Measurements from ENCODE around the gene TANC2.

TANC2 gene

GRCh38 chr17:62929320-62929719 lies 36.7 kb upstream of the TANC2 start:
- TF ChIP-seq ZNF585B (tag by site-specific recombination; IDR thresholded peaks at IDR 0.05): peak; percentile 20; the same call in 1 of the 2 replicates
- no peak for TF ChIP-seq ZNF544 (tag by site-specific recombination; IDR thresholded peaks at IDR 0.05)
- Histone ChIP-seq H3K36me3 (ENCODE audit: control insufficient read depth in 2 of 2, insufficient read depth in 1 of 2, low read length in 2 of 2) (no peaks in the 10 kb centered on the region), H3K9me3 (ENCODE audit: control insufficient read depth, insufficient read depth, low read depth, low read length) (no peaks in the 10 kb centered on the region), H3K4me3 (ENCODE audit: low read depth, low read length) (no peak overlapping the region), H3K4me1 (ENCODE audit: control insufficient read depth, insufficient read depth, low read length) (no peaks in the 10 kb centered on the region), H3K27ac (ENCODE audit: extremely low read depth, low read depth, low read length) (no peak overlapping the region)
- ChIA-PET CTCF (no interaction called here), POLR2A (no interaction called here)

GRCh38 chr17:62931101-62931500 lies 34.9 kb upstream of the TANC2 start:
- POLR2A ChIA-PET: no interaction called here
- no peaks in the 10 kb centered on the region for H3K4me1 ChIP-seq (ENCODE audit: control insufficient read depth, insufficient read depth, low read length)
- H3K36me3 ChIP-seq (ENCODE audit: control insufficient read depth in 2 of 2, insufficient read depth in 1 of 2, low read length in 2 of 2): no peaks in the 10 kb centered on the region
- no peak overlapping the region for H3K27ac ChIP-seq (ENCODE audit: extremely low read depth, low read depth, low read length)
- no peak overlapping the region for H3K4me3 ChIP-seq (ENCODE audit: low read depth, low read length)
- no peak for TF ChIP-seq ZNF777 (tag by site-specific recombination; IDR thresholded peaks at IDR 0.05; ENCODE audit: borderline replicate concordance)
- no peak for TF ChIP-seq ZNF558 (tag by site-specific recombination; IDR thresholded peaks at IDR 0.05)
- TF ChIP-seq ZNF510 (tag by site-specific recombination; IDR thresholded peaks at IDR 0.05; ENCODE audit: insufficient replicate concordance): no peak
- no peak for TF ChIP-seq ZNF560 (tag by site-specific recombination; IDR thresholded peaks at IDR 0.05; ENCODE audit: borderline replicate concordance)
- TF ChIP-seq ZNF776 (tag by site-specific recombination; IDR thresholded peaks at IDR 0.05; ENCODE audit: borderline replicate concordance): no peak
- no peak for TF ChIP-seq ZNF266 (tag by site-specific recombination; IDR thresholded peaks at IDR 0.05; ENCODE audit: low read depth)
- TF ChIP-seq ZFP3 (tag by site-specific recombination; IDR thresholded peaks at IDR 0.05; ENCODE audit: low read depth): no peak
- no peak for TF ChIP-seq HOXD13 (CRISPR knock-in tag; IDR thresholded peaks at IDR 0.05; ENCODE audit: borderline replicate concordance)
- no peak for TF ChIP-seq ZNF274 (IDR thresholded peaks at IDR 0.05; ENCODE audit: low read length)
- TF ChIP-seq ZNF274 (tag by site-specific recombination; IDR thresholded peaks at IDR 0.05; ENCODE audit: borderline replicate concordance): no peak
- TF ChIP-seq ZNF157 (tag by site-specific recombination; IDR thresholded peaks at IDR 0.05): no peak
- TF ChIP-seq FEZF1 (tag by site-specific recombination; IDR thresholded peaks at IDR 0.05): no peak
- no peak for TF ChIP-seq ZNF623 (tag by site-specific recombination; IDR thresholded peaks at IDR 0.05)
- TF ChIP-seq ZNF174 (tag by site-specific recombination; IDR thresholded peaks at IDR 0.05): no peak
- TF ChIP-seq, protein P1, sequence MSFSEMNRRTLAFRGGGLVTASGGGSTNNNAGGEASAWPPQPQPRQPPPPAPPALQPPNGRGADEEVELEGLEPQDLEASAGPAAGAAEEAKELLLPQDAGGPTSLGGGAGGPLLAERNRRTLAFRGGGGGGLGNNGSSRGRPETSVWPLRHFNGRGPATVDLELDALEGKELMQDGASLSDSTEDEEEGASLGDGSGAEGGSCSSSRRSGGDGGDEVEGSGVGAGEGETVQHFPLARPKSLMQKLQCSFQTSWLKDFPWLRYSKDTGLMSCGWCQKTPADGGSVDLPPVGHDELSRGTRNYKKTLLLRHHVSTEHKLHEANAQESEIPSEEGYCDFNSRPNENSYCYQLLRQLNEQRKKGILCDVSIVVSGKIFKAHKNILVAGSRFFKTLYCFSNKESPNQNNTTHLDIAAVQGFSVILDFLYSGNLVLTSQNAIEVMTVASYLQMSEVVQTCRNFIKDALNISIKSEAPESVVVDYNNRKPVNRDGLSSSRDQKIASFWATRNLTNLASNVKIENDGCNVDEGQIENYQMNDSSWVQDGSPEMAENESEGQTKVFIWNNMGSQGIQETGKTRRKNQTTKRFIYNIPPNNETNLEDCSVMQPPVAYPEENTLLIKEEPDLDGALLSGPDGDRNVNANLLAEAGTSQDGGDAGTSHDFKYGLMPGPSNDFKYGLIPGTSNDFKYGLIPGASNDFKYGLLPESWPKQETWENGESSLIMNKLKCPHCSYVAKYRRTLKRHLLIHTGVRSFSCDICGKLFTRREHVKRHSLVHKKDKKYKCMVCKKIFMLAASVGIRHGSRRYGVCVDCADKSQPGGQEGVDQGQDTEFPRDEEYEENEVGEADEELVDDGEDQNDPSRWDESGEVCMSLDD (tag by site-specific recombination; IDR thresholded peaks at IDR 0.05): no peak
- TF ChIP-seq, protein P2, sequence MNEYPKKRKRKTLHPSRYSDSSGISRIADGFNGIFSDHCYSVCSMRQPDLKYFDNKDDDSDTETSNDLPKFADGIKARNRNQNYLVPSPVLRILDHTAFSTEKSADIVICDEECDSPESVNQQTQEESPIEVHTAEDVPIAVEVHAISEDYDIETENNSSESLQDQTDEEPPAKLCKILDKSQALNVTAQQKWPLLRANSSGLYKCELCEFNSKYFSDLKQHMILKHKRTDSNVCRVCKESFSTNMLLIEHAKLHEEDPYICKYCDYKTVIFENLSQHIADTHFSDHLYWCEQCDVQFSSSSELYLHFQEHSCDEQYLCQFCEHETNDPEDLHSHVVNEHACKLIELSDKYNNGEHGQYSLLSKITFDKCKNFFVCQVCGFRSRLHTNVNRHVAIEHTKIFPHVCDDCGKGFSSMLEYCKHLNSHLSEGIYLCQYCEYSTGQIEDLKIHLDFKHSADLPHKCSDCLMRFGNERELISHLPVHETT (tag by site-specific recombination; IDR thresholded peaks at IDR 0.05): no peak
- TF ChIP-seq ZNF707 (tag by site-specific recombination; IDR thresholded peaks at IDR 0.05): no peak
- no peak for TF ChIP-seq GLI2 (tag by site-specific recombination; IDR thresholded peaks at IDR 0.05; ENCODE audit: borderline replicate concordance, low read depth)
- TF ChIP-seq, protein P3, sequence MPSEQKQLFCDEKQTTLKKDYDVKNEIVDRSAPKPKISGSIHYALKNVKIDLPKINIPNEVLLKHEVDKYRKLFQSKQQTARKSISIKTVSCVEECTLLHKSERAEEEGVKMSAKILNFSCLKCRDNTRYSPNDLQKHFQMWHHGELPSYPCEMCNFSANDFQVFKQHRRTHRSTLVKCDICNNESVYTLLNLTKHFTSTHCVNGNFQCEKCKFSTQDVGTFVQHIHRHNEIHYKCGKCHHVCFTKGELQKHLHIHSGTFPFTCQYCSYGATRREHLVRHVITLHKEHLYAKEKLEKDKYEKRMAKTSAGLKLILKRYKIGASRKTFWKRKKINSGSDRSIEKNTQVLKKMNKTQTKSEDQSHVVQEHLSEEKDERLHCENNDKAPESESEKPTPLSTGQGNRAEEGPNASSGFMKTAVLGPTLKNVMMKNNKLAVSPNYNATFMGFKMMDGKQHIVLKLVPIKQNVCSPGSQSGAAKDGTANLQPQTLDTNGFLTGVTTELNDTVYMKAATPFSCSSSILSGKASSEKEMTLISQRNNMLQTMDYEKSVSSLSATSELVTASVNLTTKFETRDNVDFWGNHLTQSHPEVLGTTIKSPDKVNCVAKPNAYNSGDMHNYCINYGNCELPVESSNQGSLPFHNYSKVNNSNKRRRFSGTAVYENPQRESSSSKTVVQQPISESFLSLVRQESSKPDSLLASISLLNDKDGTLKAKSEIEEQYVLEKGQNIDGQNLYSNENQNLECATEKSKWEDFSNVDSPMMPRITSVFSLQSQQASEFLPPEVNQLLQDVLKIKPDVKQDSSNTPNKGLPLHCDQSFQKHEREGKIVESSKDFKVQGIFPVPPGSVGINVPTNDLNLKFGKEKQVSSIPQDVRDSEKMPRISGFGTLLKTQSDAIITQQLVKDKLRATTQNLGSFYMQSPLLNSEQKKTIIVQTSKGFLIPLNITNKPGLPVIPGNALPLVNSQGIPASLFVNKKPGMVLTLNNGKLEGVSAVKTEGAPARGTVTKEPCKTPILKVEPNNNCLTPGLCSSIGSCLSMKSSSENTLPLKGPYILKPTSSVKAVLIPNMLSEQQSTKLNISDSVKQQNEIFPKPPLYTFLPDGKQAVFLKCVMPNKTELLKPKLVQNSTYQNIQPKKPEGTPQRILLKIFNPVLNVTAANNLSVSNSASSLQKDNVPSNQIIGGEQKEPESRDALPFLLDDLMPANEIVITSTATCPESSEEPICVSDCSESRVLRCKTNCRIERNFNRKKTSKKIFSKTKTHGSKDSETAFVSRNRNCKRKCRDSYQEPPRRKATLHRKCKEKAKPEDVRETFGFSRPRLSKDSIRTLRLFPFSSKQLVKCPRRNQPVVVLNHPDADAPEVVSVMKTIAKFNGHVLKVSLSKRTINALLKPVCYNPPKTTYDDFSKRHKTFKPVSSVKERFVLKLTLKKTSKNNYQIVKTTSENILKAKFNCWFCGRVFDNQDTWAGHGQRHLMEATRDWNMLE (tag by site-specific recombination; conservative IDR thresholded peaks at IDR 0.05; ENCODE audit: low read depth): no peak
- TF ChIP-seq ZNF610 (tag by site-specific recombination; IDR thresholded peaks at IDR 0.05; ENCODE audit: borderline replicate concordance): no peak
- CTCF ChIA-PET: interaction anchor here (0.7 kb wide), 2 partner anchors 63 to 342 kb away, joined by 3 to 5 read pairs; no protein-coding TSS in a partner anchor
- no peaks in the 10 kb centered on the region for H3K9me3 ChIP-seq (ENCODE audit: control insufficient read depth, insufficient read depth, low read depth, low read length)
